Activated T-cell treated with anti-CD3 and anti-CD28 coated beads, Interleukin-2, amount 50 U/mL, for 48 hours (primary cell): ENCODE measurements around the gene CORO6.

Experiments
- DNase-seq, 2 experiments: peaks; one replicate each; pipeline ENCODE4 v3.0.0-alpha.2; 2020

CORO6 gene

GRCh38 chr17:29576214-29577000, 46.3 kb downstream of the CORO6 start:
- DNase-seq: no peak

- DNase-seq: no peak
These were observed 47.0 kb downstream of the CORO6 start for GRCh38 chr17:29575511-29576213.

GRCh38 chr17:29574732-29575510, 47.8 kb downstream of the CORO6 start:
- DNase-seq: no peak

- no peak for DNase-seq
These were observed 48.6 kb downstream of the CORO6 start for GRCh38 chr17:29573871-29574731.

GRCh38 chr17:29573558-29573869, 49.2 kb downstream of the CORO6 start:
- DNase-seq: no peak

- DNase-seq: peak; percentile 77 to 82
These were observed 49.8 kb downstream of the CORO6 start for GRCh38 chr17:29572691-29573557.

- peak in 1 of 2 experiments; percentile 30 for DNase-seq
These were observed 50.6 kb downstream of the CORO6 start for GRCh38 chr17:29571883-29572681.

- no peak for DNase-seq
These were observed 51.2 kb downstream of the CORO6 start for GRCh38 chr17:29571486-29571882.

- DNase-seq: no peak
These were observed 52.2 kb downstream of the CORO6 start for GRCh38 chr17:29570521-29570920.

GRCh38 chr17:29569245-29569950, 53.3 kb downstream of the CORO6 start:
- no peak for DNase-seq

GRCh38 chr17:29568331-29569244, 54.1 kb downstream of the CORO6 start, which contains the start of gene TP53I13:
Gene TP53I13, plus strand, starts transcription at chr17:29568701. Its CDS starts 58 bp downstream, at chr17:29568759.
- peak; percentile 89 to 90 for DNase-seq

GRCh38 chr17:29567554-29568330, 55.0 kb downstream of the CORO6 start:
- peak; percentile 87 to 88 for DNase-seq

- DNase-seq: no peak
These were observed 55.5 kb downstream of the CORO6 start for GRCh38 chr17:29567304-29567553.

- peak; percentile 78 to 82 for DNase-seq
These were observed 56.0 kb downstream of the CORO6 start, which contains the start of gene ABHD15 for GRCh38 chr17:29566473-29567303. Gene ABHD15, minus strand, starts transcription at chr17:29567037. Its CDS starts 71 bp downstream, at chr17:29566966.

- DNase-seq: peak; percentile 71 to 77
These were observed 56.9 kb downstream of the CORO6 start for GRCh38 chr17:29565643-29566472.
